Stomach (tissue), 4 donors: ENCODE data around the gene CHN2.

Experiments used
- EP300 ChIP-seq: sonication (generic); formaldehyde crosslinking; IDR thresholded peaks from one replicate; pipeline ENCODE4 v1.6.1; 2017; ENCODE audit warnings: antibody characterized with exemption
- POLR2A ChIP-seq, 4 donors: fragments of 450-650 bp; IDR thresholded peaks; one replicate each; pipeline ENCODE4 v1.6.1; 2016; ENCODE audit warnings: antibody characterized with exemption in 4 of 4, control low read depth in 2 of 4, mild to moderate bottlenecking in 1 of 4, moderate library complexity in 1 of 4
- POLR2AphosphoS5 ChIP-seq, 3 donors: sonication (generic); formaldehyde crosslinking; IDR thresholded peaks; one replicate each; pipeline ENCODE4 v1.6.1; 2016; ENCODE audit warnings: antibody characterized with exemption in 3 of 3
- TF ChIP-seq, protein P1 (sequence below), 7 experiments: fragments of 450-650 bp in 4 of 7; fragments of 200-600 bp in 3 of 7; sonication (generic) in 3 of 7; IDR thresholded peaks; one replicate each; pipeline ENCODE4 v1.5.1; 2016 to 2019; ENCODE audit warnings: antibody characterized with exemption in 7 of 7, control low read depth in 2 of 7, mild to moderate bottlenecking in 1 of 7

DNA sequence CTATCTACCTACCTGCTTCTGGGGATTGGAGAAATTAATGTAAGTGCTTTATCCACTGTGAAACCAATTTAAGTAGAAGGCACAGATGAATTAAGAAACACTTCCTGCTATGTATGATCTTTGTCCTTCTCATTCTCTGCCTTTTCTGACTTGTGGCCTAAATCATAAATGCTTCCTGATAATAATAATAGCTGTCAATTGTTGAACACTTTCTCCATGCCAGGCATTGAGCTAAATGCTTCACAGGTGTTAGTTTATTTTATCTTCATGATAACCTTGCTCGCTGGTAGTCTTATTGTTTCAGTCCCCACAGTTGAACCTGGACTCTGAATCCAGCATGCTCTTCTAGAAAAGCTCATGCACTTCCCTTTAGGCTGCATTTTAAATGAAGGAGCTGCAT lies 75.4 kb downstream of the CHN2 start:
- TF ChIP-seq, protein P1, sequence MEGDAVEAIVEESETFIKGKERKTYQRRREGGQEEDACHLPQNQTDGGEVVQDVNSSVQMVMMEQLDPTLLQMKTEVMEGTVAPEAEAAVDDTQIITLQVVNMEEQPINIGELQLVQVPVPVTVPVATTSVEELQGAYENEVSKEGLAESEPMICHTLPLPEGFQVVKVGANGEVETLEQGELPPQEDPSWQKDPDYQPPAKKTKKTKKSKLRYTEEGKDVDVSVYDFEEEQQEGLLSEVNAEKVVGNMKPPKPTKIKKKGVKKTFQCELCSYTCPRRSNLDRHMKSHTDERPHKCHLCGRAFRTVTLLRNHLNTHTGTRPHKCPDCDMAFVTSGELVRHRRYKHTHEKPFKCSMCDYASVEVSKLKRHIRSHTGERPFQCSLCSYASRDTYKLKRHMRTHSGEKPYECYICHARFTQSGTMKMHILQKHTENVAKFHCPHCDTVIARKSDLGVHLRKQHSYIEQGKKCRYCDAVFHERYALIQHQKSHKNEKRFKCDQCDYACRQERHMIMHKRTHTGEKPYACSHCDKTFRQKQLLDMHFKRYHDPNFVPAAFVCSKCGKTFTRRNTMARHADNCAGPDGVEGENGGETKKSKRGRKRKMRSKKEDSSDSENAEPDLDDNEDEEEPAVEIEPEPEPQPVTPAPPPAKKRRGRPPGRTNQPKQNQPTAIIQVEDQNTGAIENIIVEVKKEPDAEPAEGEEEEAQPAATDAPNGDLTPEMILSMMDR (IDR thresholded peaks at IDR 0.05) = no peak
- TF ChIP-seq POLR2A (IDR thresholded peaks at IDR 0.05) (no peak), POLR2AphosphoS5 (IDR thresholded peaks at IDR 0.05) (peak in 2 of 3 donors; percentile 27 to 46), EP300 (no peak)
